KMS-11 (cell line): ENCODE measurements around the gene TSC1.

Source experiments
- H2AFZ ChIP-seq: fragments of 200-600 bp; sonication (generic); 2 replicates; pipeline ENCODE4 v1.6.1; 2016; ENCODE audit warnings: antibody characterized with exemption, mixed run types, low read depth
- H3K27ac ChIP-seq: fragments of 200-600 bp; sonication (generic); 2 replicates; pipeline ENCODE4 v1.6.1; 2016; ENCODE audit warnings: mild to moderate bottlenecking, mixed run types
- H3K27me3 ChIP-seq: fragments of 200-600 bp; sonication (generic); 2 replicates; pipeline ENCODE4 v1.6.1; 2017; ENCODE audit warnings: mild to moderate bottlenecking, low read depth, mixed run types, moderate library complexity; ENCODE audit not compliant: insufficient read depth
- H3K36me3 ChIP-seq: fragments of 200-600 bp; sonication (generic); 2 replicates; pipeline ENCODE4 v1.6.1; 2017; ENCODE audit warnings: mild to moderate bottlenecking, mixed run types; ENCODE audit not compliant: insufficient read depth
- H3K4me1 ChIP-seq: fragments of 200-600 bp; sonication (generic); 2 replicates; pipeline ENCODE4 v1.6.1; 2016; ENCODE audit warnings: mild to moderate bottlenecking, low read depth, mixed run types; ENCODE audit not compliant: poor library complexity, severe bottlenecking
- H3K4me2 ChIP-seq: fragments of 200-600 bp; sonication (generic); 2 replicates; pipeline ENCODE4 v1.7.0; 2016; ENCODE audit warnings: mild to moderate bottlenecking, mixed run types
- H3K4me3 ChIP-seq: fragments of 200-600 bp; sonication (generic); IDR thresholded peaks from 2 replicates; pipeline ENCODE4 v1.6.1; 2017; ENCODE audit warnings: low read depth, low read length, mixed read lengths; ENCODE audit not compliant: insufficient read depth
- H3K79me2 ChIP-seq: fragments of 200-600 bp; sonication (generic); 2 replicates; pipeline ENCODE4 v1.6.1; 2016; ENCODE audit warnings: low read depth, mixed run types; ENCODE audit not compliant: insufficient read depth
- H3K9ac ChIP-seq: fragments of 200-600 bp; sonication (generic); 2 replicates; pipeline ENCODE4 v1.6.1; 2016; ENCODE audit warnings: mild to moderate bottlenecking, mixed run types
- H4K20me1 ChIP-seq: fragments of 200-600 bp; sonication (generic); 2 replicates; pipeline ENCODE4 v1.6.1; 2016; ENCODE audit warnings: mild to moderate bottlenecking, mixed run types; ENCODE audit not compliant: insufficient read depth
- TF ChIP-seq, protein P1 (sequence below): fragments of 200-600 bp; sonication (generic); conservative IDR thresholded peaks from 2 replicates; pipeline ENCODE4 v1.6.1; 2017; ENCODE audit warnings: low read depth, mild to moderate bottlenecking, antibody characterized with exemption, low read length, moderate library complexity, mixed read lengths

Gene TSC1

DNA sequence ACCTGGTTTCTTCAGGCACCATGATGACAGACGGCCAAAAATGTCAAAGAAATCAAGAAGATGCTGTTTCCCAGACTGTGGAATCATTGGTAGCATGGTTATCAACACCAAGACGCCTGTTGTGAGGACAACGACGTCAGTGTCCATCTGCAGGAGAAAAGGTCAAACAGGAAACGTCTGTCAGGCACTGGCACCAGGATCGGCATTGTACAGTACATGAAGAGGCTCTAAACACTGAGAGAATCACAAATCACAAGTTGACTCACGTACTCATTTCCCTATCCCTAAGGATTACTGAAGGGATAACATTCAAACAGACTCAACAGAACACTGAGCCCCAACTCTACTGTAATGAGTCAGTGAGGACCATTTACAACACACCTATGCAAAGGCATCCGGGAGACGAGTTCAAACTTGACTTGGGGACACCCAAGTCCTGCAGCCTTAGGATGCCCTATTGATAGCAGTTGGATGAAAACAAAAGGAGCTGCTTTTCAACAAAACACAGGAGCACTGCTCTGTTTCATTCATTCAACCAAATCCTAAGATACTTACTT, 21.0 kb downstream of the TSC1 start:
- Histone ChIP-seq H3K27me3 (no peaks in the 10 kb centered on the region), H3K9ac (no peak overlapping the region), H3K4me3 (no peak overlapping the region), H3K27ac (no peak overlapping the region), H3K4me2 (no peak overlapping the region), H3K36me3 (peaks cover 8% of the 10 kb centered on the region), H2AFZ (no peak overlapping the region), H3K79me2 (no peaks in the 10 kb centered on the region), H3K4me1 (no peaks in the 10 kb centered on the region), H4K20me1 (no peaks in the 10 kb centered on the region)
- TF ChIP-seq, protein P1, sequence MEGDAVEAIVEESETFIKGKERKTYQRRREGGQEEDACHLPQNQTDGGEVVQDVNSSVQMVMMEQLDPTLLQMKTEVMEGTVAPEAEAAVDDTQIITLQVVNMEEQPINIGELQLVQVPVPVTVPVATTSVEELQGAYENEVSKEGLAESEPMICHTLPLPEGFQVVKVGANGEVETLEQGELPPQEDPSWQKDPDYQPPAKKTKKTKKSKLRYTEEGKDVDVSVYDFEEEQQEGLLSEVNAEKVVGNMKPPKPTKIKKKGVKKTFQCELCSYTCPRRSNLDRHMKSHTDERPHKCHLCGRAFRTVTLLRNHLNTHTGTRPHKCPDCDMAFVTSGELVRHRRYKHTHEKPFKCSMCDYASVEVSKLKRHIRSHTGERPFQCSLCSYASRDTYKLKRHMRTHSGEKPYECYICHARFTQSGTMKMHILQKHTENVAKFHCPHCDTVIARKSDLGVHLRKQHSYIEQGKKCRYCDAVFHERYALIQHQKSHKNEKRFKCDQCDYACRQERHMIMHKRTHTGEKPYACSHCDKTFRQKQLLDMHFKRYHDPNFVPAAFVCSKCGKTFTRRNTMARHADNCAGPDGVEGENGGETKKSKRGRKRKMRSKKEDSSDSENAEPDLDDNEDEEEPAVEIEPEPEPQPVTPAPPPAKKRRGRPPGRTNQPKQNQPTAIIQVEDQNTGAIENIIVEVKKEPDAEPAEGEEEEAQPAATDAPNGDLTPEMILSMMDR: no peak

DNA sequence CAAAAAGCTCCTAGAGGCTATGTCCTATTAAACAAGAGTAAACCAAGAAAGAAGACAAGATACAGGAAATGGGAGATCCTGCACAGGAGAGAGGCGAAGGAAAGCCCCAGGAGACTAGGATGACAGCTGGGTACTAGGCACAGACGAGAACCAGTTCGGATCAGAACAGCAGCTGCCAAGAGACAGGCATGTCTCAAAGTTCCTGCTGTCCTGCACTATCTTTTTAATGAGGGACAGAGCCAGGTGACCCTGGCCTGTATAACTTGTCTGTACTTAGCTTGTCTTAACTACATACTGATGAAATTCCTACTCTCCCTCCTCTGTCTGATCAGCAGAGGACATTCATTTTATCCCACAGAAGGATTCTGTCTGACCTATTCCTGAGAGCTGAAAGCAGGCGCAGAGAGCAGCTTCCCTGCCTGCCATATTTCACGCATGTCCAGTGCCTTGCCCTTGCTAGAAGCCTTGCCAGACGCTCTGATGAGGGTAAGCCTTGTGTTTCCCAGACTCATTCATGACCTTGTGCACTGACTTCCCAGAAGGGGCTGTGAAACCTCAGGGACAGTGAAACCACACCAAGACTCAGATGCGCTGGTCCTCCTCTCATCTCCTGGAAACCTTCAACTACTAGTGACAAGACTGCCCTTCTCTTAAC, 24.7 kb downstream of the TSC1 start:
- TF ChIP-seq, protein P1: no peak
- Histone ChIP-seq H3K79me2 (no peaks in the 10 kb centered on the region), H4K20me1 (no peaks in the 10 kb centered on the region), H3K27me3 (no peaks in the 10 kb centered on the region), H3K4me2 (no peak overlapping the region), H3K4me3 (no peak overlapping the region), H2AFZ (no peak overlapping the region), H3K4me1 (no peaks in the 10 kb centered on the region), H3K36me3 (peaks cover 8% of the 10 kb centered on the region; the same call in 1 of the 2 replicates), H3K27ac (no peak overlapping the region), H3K9ac (no peak overlapping the region)

DNA sequence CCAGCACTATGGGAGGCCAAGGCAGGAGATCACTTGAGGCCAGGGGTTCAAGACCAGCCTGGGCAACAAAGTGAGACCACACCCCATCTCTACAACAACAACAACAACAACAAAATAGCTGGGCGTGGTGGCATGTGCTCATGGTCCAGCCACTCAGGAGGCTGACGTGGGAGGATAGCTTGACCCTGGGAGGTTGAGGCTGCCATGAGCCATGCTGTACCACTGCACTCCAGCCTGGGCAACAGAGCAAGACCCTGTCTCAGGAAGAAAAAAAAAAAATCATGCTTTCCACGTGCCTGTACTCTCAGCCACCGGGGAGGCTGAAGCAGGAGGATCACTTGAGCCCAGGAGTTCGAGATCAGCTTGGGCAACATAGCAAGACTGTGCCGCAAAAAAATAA, 29.5 kb downstream of the TSC1 start:
- Histone ChIP-seq H3K4me2 (no peak overlapping the region), H3K4me3 (no peak overlapping the region), H3K79me2 (no peaks in the 10 kb centered on the region), H3K36me3 (no peaks in the 10 kb centered on the region), H4K20me1 (no peaks in the 10 kb centered on the region), H2AFZ (no peak overlapping the region), H3K27ac (no peak overlapping the region), H3K4me1 (no peaks in the 10 kb centered on the region), H3K27me3 (no peaks in the 10 kb centered on the region), H3K9ac (no peak overlapping the region)
- TF ChIP-seq, protein P1: no peak

GRCh38 chr9:132912131-132912530, 32.3 kb downstream of the TSC1 start:
- Histone ChIP-seq H4K20me1 (no peaks in the 10 kb centered on the region), H3K79me2 (no peaks in the 10 kb centered on the region), H3K27me3 (no peaks in the 10 kb centered on the region), H3K27ac (no peak overlapping the region), H3K4me1 (no peaks in the 10 kb centered on the region), H3K4me3 (no peak overlapping the region), H3K36me3 (no peaks in the 10 kb centered on the region), H3K4me2 (no peak overlapping the region), H3K9ac (no peak overlapping the region), H2AFZ (no peak overlapping the region)
- TF ChIP-seq, protein P1: no peak
